BLaER1 treated with 17β-estradiol and CSF1 and Interleukin-3, amounts not matched to agents 10 nM and 100 nM (cell line): ENCODE results near the gene GFPT1.

Experiments
- H3K27ac ChIP-seq, 11 experiments: shearing (Covaris generic); formaldehyde crosslinking; 2 replicates each; pipeline ENCODE4 v1.8.1; 2022
- H3K27me3 ChIP-seq, 11 experiments: shearing (Covaris generic); formaldehyde crosslinking; 2 replicates each; pipeline ENCODE4 v1.8.1; 2022
- H3K36me3 ChIP-seq, 11 experiments: shearing (Covaris generic); formaldehyde crosslinking; 2 replicates each; pipeline ENCODE4 v1.8.1; 2022
- H3K4me1 ChIP-seq, 10 experiments: shearing (Covaris generic); formaldehyde crosslinking; 2 replicates each; pipeline ENCODE4 v1.8.1; 2022
- H3K4me2 ChIP-seq, 11 experiments: shearing (Covaris generic); formaldehyde crosslinking; 2 replicates each; pipeline ENCODE4 v1.8.1; 2022
- H3K4me3 ChIP-seq, 10 experiments: shearing (Covaris generic); formaldehyde crosslinking; 2 replicates each; pipeline ENCODE4 v1.8.1; 2022
- H3K9ac ChIP-seq, 11 experiments: shearing (Covaris generic); formaldehyde crosslinking; 2 replicates each; pipeline ENCODE4 v1.8.1; 2022
- H3K9me3 ChIP-seq, 11 experiments: shearing (Covaris generic); formaldehyde crosslinking; replicated peaks in 1 of 11; 2 replicates each; pipeline ENCODE4 v1.8.1; 2022
- H4K20me1 ChIP-seq, 11 experiments: shearing (Covaris generic); formaldehyde crosslinking; 2 replicates each; pipeline ENCODE4 v1.8.1; 2022
- Cebpa-rat ChIP-seq, 11 experiments: shearing (Covaris generic); IDR thresholded peaks; 2 replicates each; pipeline ENCODE4 v1.8.1; 2022

Gene GFPT1

GRCh38 chr2:69298862-69299261 is 88.2 kb downstream of the GFPT1 start:
- Histone ChIP-seq H3K36me3 (no peaks in the 10 kb centered on the region), H3K9me3 (peaks cover 1 to 4% (median 3%) of the 10 kb centered on the region in 11 experiments; a peak in 18 of 22 replicates), H3K27ac (no peak overlapping the region), H3K9ac (no peak overlapping the region), H4K20me1 (no peaks in the 10 kb centered on the region), H3K4me3 (no peak overlapping the region), H3K4me2 (peak overlapping the region in 10 of 11 experiments; percentile 3 to 56 (median 38); a peak in 15 of 22 replicates), H3K4me1 (peaks cover 7 to 20% (median 12%) of the 10 kb centered on the region in 10 experiments; a peak in 17 of 20 replicates), H3K27me3 (peaks cover 0 to 2% (median under 1%) of the 10 kb centered on the region in 11 experiments; a peak in 6 of 22 replicates)
- no peak for TF ChIP-seq Cebpa-rat (IDR thresholded peaks at IDR 0.05)

GRCh38 chr2:69298261-69298660 is 88.8 kb downstream of the GFPT1 start:
- H4K20me1 ChIP-seq = no peaks in the 10 kb centered on the region
- H3K27ac ChIP-seq = no peak overlapping the region
- no peaks in the 10 kb centered on the region for H3K9me3 ChIP-seq
- H3K4me1 ChIP-seq = peaks cover 7 to 20% (median 12%) of the 10 kb centered on the region in 10 experiments; a peak in 17 of 20 replicates
- no peak for TF ChIP-seq Cebpa-rat (IDR thresholded peaks at IDR 0.05)
- no peak overlapping the region for H3K4me3 ChIP-seq
- H3K9ac ChIP-seq = no peak overlapping the region
- H3K36me3 ChIP-seq = no peaks in the 10 kb centered on the region
- peak overlapping the region in 10 of 11 experiments; percentile 3 to 56 (median 38); a peak in 17 of 22 replicates for H3K4me2 ChIP-seq
- H3K27me3 ChIP-seq = no peaks in the 10 kb centered on the region

DNA sequence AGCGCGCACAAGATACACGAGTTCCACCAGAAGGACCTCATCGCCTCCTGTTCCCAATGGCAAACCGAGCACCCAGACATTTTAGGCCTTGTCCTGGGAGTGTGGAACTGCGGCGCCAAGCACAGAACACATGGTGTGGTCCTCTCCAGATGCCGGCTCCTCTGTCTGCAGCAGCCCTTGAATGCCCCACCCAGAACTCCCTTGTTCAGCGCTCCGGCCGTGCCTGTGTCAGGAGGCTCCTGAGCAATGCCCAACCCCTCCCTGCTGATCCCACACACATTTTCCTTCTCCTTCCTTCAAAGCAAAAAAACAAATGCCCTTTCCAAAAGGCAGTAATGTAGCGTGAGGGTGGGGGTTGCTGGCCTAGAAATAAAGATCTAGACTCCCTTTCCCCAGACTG is 89.8 kb downstream of the GFPT1 start:
- no peak overlapping the region for H3K4me2 ChIP-seq
- H3K4me3 ChIP-seq = no peak overlapping the region
- TF ChIP-seq Cebpa-rat (IDR thresholded peaks at IDR 0.05) = no peak
- no peak overlapping the region for H3K27ac ChIP-seq
- peaks cover 7 to 20% (median 12%) of the 10 kb centered on the region in 10 experiments; a peak in 17 of 20 replicates for H3K4me1 ChIP-seq
- no peaks in the 10 kb centered on the region for H4K20me1 ChIP-seq
- H3K9ac ChIP-seq = no peak overlapping the region
- H3K27me3 ChIP-seq = no peaks in the 10 kb centered on the region
- H3K36me3 ChIP-seq = no peaks in the 10 kb centered on the region
- no peaks in the 10 kb centered on the region for H3K9me3 ChIP-seq

- Histone ChIP-seq H3K9ac (no peak overlapping the region), H3K9me3 (no peaks in the 10 kb centered on the region), H3K36me3 (no peaks in the 10 kb centered on the region), H3K4me2 (no peak overlapping the region), H3K4me3 (no peak overlapping the region), H3K27me3 (no peaks in the 10 kb centered on the region), H4K20me1 (no peaks in the 10 kb centered on the region), H3K27ac (no peak overlapping the region), H3K4me1 (peaks cover 7 to 20% (median 12%) of the 10 kb centered on the region in 10 experiments; a peak in 17 of 20 replicates)
- no peak for TF ChIP-seq Cebpa-rat (IDR thresholded peaks at IDR 0.05)
These were observed 90.6 kb downstream of the GFPT1 start for GRCh38 chr2:69296421-69296820.

- Histone ChIP-seq H3K4me1 (no peaks in the 10 kb centered on the region), H3K27ac (no peak overlapping the region), H3K27me3 (no peaks in the 10 kb centered on the region), H3K36me3 (no peaks in the 10 kb centered on the region), H3K9me3 (no peaks in the 10 kb centered on the region), H3K4me3 (no peak overlapping the region), H3K4me2 (no peak overlapping the region), H3K9ac (no peak overlapping the region), H4K20me1 (no peaks in the 10 kb centered on the region)
- no peak for TF ChIP-seq Cebpa-rat (IDR thresholded peaks at IDR 0.05)
These were observed 94.8 kb downstream of the GFPT1 start for GRCh38 chr2:69292256-69292655.

- H3K9ac ChIP-seq = no peak overlapping the region
- no peak overlapping the region for H3K27ac ChIP-seq
- H3K27me3 ChIP-seq = no peaks in the 10 kb centered on the region
- no peak overlapping the region for H3K4me3 ChIP-seq
- no peaks in the 10 kb centered on the region for H3K9me3 ChIP-seq
- no peak overlapping the region for H3K4me2 ChIP-seq
- H3K4me1 ChIP-seq = no peaks in the 10 kb centered on the region
- H4K20me1 ChIP-seq = no peaks in the 10 kb centered on the region
- H3K36me3 ChIP-seq = no peaks in the 10 kb centered on the region
- TF ChIP-seq Cebpa-rat (IDR thresholded peaks at IDR 0.05) = no peak
These were observed 95.3 kb downstream of the GFPT1 start for GRCh38 chr2:69291721-69292120.

DNA sequence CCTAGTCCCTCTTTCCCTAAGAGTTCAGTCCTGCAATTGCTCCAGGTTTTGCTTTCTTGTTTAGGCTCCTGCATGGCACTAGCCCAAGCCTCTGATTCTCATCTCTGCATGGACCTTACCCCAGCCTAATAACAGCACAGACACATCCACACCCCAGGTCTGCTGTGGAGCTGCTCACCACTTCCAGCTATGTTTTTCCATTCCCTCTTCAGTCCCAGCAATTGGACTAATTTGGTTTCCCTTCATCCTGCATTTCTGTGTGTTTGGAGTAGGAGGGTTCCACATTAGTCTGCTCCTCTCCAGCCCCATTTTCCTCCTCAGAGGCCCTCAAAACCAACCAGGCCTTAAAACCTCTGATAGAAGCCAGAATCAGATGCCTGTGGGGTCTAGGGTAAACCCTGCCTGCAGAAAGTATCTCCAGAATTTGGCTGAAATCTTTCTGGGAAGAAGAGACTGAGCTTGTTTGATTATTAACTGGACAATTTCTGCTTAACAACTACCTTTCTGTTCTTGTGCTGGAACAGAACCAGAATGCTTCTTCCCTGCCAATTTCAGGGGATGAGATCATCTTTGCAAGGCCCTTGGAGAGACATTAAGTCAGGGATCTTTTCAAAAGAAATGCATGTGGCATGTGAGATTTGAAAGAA is 95.9 kb downstream of the GFPT1 start:
- no peak for TF ChIP-seq Cebpa-rat (IDR thresholded peaks at IDR 0.05)
- Histone ChIP-seq H3K9ac (no peak overlapping the region), H3K4me1 (peaks cover 0 to 2% (median under 1%) of the 10 kb centered on the region in 10 experiments; a peak in 4 of 20 replicates), H4K20me1 (no peaks in the 10 kb centered on the region), H3K27me3 (no peaks in the 10 kb centered on the region), H3K9me3 (no peaks in the 10 kb centered on the region), H3K4me2 (no peak overlapping the region), H3K27ac (no peak overlapping the region), H3K4me3 (no peak overlapping the region), H3K36me3 (no peaks in the 10 kb centered on the region)

DNA sequence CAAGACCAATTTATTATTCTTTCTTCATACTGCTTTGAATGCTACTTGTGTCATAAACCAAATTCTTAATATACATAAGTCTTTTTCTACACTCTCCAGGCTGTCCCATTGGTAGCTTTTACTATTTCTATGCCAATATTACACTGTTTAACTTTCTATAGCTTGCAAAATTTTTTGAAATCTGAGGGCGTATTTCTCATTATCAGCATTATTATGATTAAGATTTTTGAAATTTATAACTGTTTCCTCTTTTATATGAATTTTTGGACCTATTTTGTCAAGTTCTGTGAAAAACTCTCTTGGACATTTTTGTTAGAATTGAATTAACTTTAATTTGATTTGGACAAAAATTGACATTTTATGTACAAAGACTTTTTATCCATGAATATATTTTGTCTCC is 98.6 kb downstream of the GFPT1 start:
- peaks cover 0 to 10% (median 7%) of the 10 kb centered on the region in 10 experiments; a peak in 7 of 20 replicates for H3K4me1 ChIP-seq
- H3K4me2 ChIP-seq = no peak overlapping the region

GRCh38 chr2:69287544-69287943 is 99.5 kb downstream of the GFPT1 start:
- H3K27ac ChIP-seq = no peak overlapping the region
- no peaks in the 10 kb centered on the region for H3K36me3 ChIP-seq
- H4K20me1 ChIP-seq = no peaks in the 10 kb centered on the region
- no peak for TF ChIP-seq Cebpa-rat (IDR thresholded peaks at IDR 0.05)
- H3K9me3 ChIP-seq = no peaks in the 10 kb centered on the region
- no peaks in the 10 kb centered on the region for H3K27me3 ChIP-seq
- no peak overlapping the region for H3K4me3 ChIP-seq
- H3K9ac ChIP-seq = no peak overlapping the region
- H3K4me2 ChIP-seq = no peak overlapping the region
- peaks cover 0 to 10% (median 7%) of the 10 kb centered on the region in 10 experiments; a peak in 7 of 20 replicates for H3K4me1 ChIP-seq

More for the DNA sequence above, 98.6 kb downstream of the GFPT1 start:
- no peak for TF ChIP-seq Cebpa-rat (IDR thresholded peaks at IDR 0.05)
- Histone ChIP-seq H3K9me3 (no peaks in the 10 kb centered on the region), H3K27me3 (no peaks in the 10 kb centered on the region), H3K36me3 (no peaks in the 10 kb centered on the region), H3K4me3 (no peak overlapping the region), H3K9ac (no peak overlapping the region), H3K27ac (no peak overlapping the region), H4K20me1 (no peaks in the 10 kb centered on the region)
